IMR-90 (cell line): Measurements from ENCODE around the gene MAP7. TPM values are rescaled to one million over a fixed set of nuclear protein-coding genes. Genes with fewer than 3 reads are reported as not detected.

Experiments used
- ATAC-seq: fragments of 200-7000 bp; cut with Tn5 transposase; 2 replicates; pipeline ENCODE4 v1.9.1; 2020; ENCODE audit warnings: low read depth, mild to moderate bottlenecking, moderate library complexity
- BruUV-seq: library from RNA; stranded (reverse); fragments of 400-500 nt; replicated peaks from 2 replicates; lab custom pipeline; 2021; lab: Mats Ljungman, UMichigan
- CTCF ChIA-PET: fragments of 300-600 bp; formaldehyde crosslinking; extraction: SDS; loops from one replicate; lab custom pipeline; 2021; ENCODE audit warnings: antibody characterized with exemption; lab: Yijun Ruan, JAX
- POLR2A ChIA-PET: fragments of 300-600 bp; sonication (Branson Sonifier 250); formaldehyde crosslinking; loops from one replicate; lab custom pipeline; 2022; ENCODE audit warnings: antibody characterized with exemption; ENCODE audit not compliant: unreplicated experiment; lab: Charles Lee
- DNase-seq: peaks from one replicate; pipeline ENCODE4 v3.0.0; 2013
- H2AFZ ChIP-seq: replicated peaks from 2 replicates; pipeline ENCODE3; 2013; ENCODE audit warnings: low read length, mild to moderate bottlenecking; ENCODE audit not compliant: poor library complexity
- H2AK5ac ChIP-seq: 2 replicates; pipeline ENCODE4 v1.6.1; 2013; ENCODE audit warnings: low read depth, low read length, inconsistent platforms
- H2AK9ac ChIP-seq: replicated peaks from 2 replicates; pipeline ENCODE3; 2013; ENCODE audit warnings: mild to moderate bottlenecking, low read depth, low read length, moderate library complexity; ENCODE audit not compliant: poor library complexity
- H2BK120ac ChIP-seq: 2 replicates; pipeline ENCODE4 v1.6.1; 2013; ENCODE audit warnings: low read depth, low read length, inconsistent platforms
- H2BK15ac ChIP-seq: 3 replicates; pipeline ENCODE4 v1.6.1; 2013; ENCODE audit warnings: low read depth, low read length, inconsistent platforms
- H2BK20ac ChIP-seq: 2 replicates; pipeline ENCODE4 v1.6.1; 2013; ENCODE audit warnings: low read depth, mild to moderate bottlenecking, inconsistent platforms, low read length, moderate library complexity
- H2BK5ac ChIP-seq: 2 replicates; pipeline ENCODE4 v1.6.1; 2013; ENCODE audit warnings: mild to moderate bottlenecking, low read depth, low read length, inconsistent platforms; ENCODE audit not compliant: poor library complexity, severe bottlenecking
- H3K14ac ChIP-seq: replicated peaks from 2 replicates; pipeline ENCODE4 v1.6.1; 2013; ENCODE audit warnings: low read depth, low read length, inconsistent platforms
- H3K18ac ChIP-seq: 2 replicates; pipeline ENCODE4 v1.6.1; 2013; ENCODE audit warnings: low read depth, low read length, control low read depth
- H3K23ac ChIP-seq: 2 replicates; pipeline ENCODE4 v1.6.1; 2013; ENCODE audit warnings: low read depth, low read length, inconsistent platforms
- H3K27ac ChIP-seq: 2 replicates; pipeline ENCODE4 v1.5.1; 2013; ENCODE audit warnings: mild to moderate bottlenecking, control low read depth, low read length; ENCODE audit not compliant: insufficient read depth
- H3K27me3 ChIP-seq: 2 replicates; pipeline ENCODE4 v1.6.1; 2013; ENCODE audit warnings: low read length; ENCODE audit not compliant: control insufficient read depth, insufficient read depth
- H3K36me3 ChIP-seq: 2 replicates; pipeline ENCODE4 v1.6.1; 2013; ENCODE audit warnings: low read length, mixed read lengths; ENCODE audit not compliant: control insufficient read depth, insufficient read depth
- H3K4ac ChIP-seq: 2 replicates; pipeline ENCODE4 v1.6.1; 2013; ENCODE audit warnings: low read depth, low read length, inconsistent platforms
- H3K4me1 ChIP-seq: 2 replicates; pipeline ENCODE4 v1.6.1; 2013; ENCODE audit warnings: low read length, mixed read lengths; ENCODE audit not compliant: control insufficient read depth, insufficient read depth
- H3K4me2 ChIP-seq: 2 replicates; pipeline ENCODE4 v1.6.1; 2013; ENCODE audit warnings: low read depth, mild to moderate bottlenecking, control low read depth, low read length, moderate library complexity
- H3K4me3 ChIP-seq: 2 replicates; pipeline ENCODE4 v1.5.1; 2013; ENCODE audit warnings: low read depth, mild to moderate bottlenecking, control low read depth, low read length, moderate library complexity; ENCODE audit not compliant: insufficient read depth
- H3K56ac ChIP-seq: 2 replicates; pipeline ENCODE4 v1.6.1; 2013; ENCODE audit warnings: low read length, inconsistent platforms; ENCODE audit not compliant: insufficient read depth; ENCODE audit errors: extremely low read depth
- H3K79me1 ChIP-seq, 2 experiments: 2 replicates each; pipeline ENCODE4 v1.6.1; 2013; ENCODE audit warnings: low read length in 2 of 2, inconsistent platforms in 1 of 2, low read depth in 1 of 2
- H3K9ac ChIP-seq: 2 replicates; pipeline ENCODE4 v1.6.1; 2013; ENCODE audit warnings: low read depth, low read length, control low read depth
- H3K9me1 ChIP-seq: 2 replicates; pipeline ENCODE4 v1.6.1; 2013; ENCODE audit warnings: low read length, inconsistent platforms; ENCODE audit not compliant: insufficient read depth
- H3K9me3 ChIP-seq: 2 replicates; pipeline ENCODE4 v1.6.1; 2013; ENCODE audit warnings: low read length; ENCODE audit not compliant: control insufficient read depth, insufficient read depth
- H4K20me1 ChIP-seq: 2 replicates; pipeline ENCODE4 v1.6.1; 2013; ENCODE audit warnings: low read length, inconsistent platforms; ENCODE audit not compliant: insufficient read depth
- H4K5ac ChIP-seq: 2 replicates; pipeline ENCODE4 v1.6.1; 2013; ENCODE audit warnings: mild to moderate bottlenecking, low read depth, low read length, control low read depth
- H4K8ac ChIP-seq, 2 experiments: 2 replicates each; pipeline ENCODE4 v1.6.1; 2013; ENCODE audit warnings: low read depth in 2 of 2, low read length in 2 of 2, control low read depth in 1 of 2, inconsistent platforms in 1 of 2
- H4K91ac ChIP-seq: 2 replicates; pipeline ENCODE4 v1.6.1; 2013; ENCODE audit warnings: low read depth, low read length, inconsistent platforms; ENCODE audit not compliant: insufficient read depth
- BHLHE40 ChIP-seq: fragments of 150-350 bp; IDR thresholded peaks from 2 replicates; pipeline ENCODE4 v1.6.1; 2016; ENCODE audit warnings: mild to moderate bottlenecking, low read depth, low read length
- CTCF ChIP-seq: conservative IDR thresholded peaks from 2 replicates; pipeline ENCODE4 v1.5.1; 2012; ENCODE audit warnings: mild to moderate bottlenecking, low read depth, low read length, improper control_type of control experiment
- ELK1 ChIP-seq: fragments of 150-350 bp; IDR thresholded peaks from 2 replicates; pipeline ENCODE4 v1.6.1; 2016; ENCODE audit warnings: low read depth, mild to moderate bottlenecking, low read length, moderate library complexity, borderline replicate concordance
- MAFK ChIP-seq: IDR thresholded peaks from 2 replicates; pipeline ENCODE4 v1.6.1; 2012; ENCODE audit warnings: low read depth, low read length, improper control_type of control experiment
- MAZ ChIP-seq: IDR thresholded peaks from 2 replicates; pipeline ENCODE4 v1.6.1; 2012; ENCODE audit warnings: low read depth, mild to moderate bottlenecking, low read length, improper control_type of control experiment, moderate library complexity, borderline replicate concordance
- NFE2L2 ChIP-seq: fragments of 150-350 bp; IDR thresholded peaks from 2 replicates; pipeline ENCODE4 v1.6.1; 2016; ENCODE audit warnings: low read depth, mild to moderate bottlenecking, low read length
- RFX5 ChIP-seq: IDR thresholded peaks from 2 replicates; pipeline ENCODE4 v1.8.0; 2012; ENCODE audit warnings: low read depth, mild to moderate bottlenecking, low read length, moderate library complexity
- SMC3 ChIP-seq: fragments of 150-350 bp; IDR thresholded peaks from 2 replicates; pipeline ENCODE4 v1.6.1; 2016; ENCODE audit warnings: low read depth, mild to moderate bottlenecking, antibody characterized with exemption, low read length, moderate library complexity
- USF2 ChIP-seq: fragments of 150-350 bp; IDR thresholded peaks from 2 replicates; pipeline ENCODE4 v1.6.1; 2017; ENCODE audit warnings: mild to moderate bottlenecking, antibody characterized with exemption, low read length, low read depth
- WGBS, 2 experiments: methylation state at CpG; one replicate each; pipeline versions ENCODE4 v1.1.5 to v1.1.7; 2013; ENCODE audit warnings: missing lambda C conversion rate in 2 of 2; ENCODE audit not compliant: insufficient read length in 1 of 2; ENCODE audit errors: extremely low coverage in 2 of 2; 5-methylcytosine and 5-hydroxymethylcytosine counted together
- dilution Hi-C: fragments of 300-500 bp; cut with HindIII; formaldehyde crosslinking; loops from one replicate; pipeline ENCODE4 v1.14.3; 2018; ENCODE audit warnings: low sequenced_read_pairs; ENCODE audit not compliant: unreplicated experiment
- in situ Hi-C: fragments of 300-500 bp; cut with MboI; formaldehyde crosslinking; loops from 3 replicates; pipeline ENCODE4 v1.14.3; 2019; ENCODE audit warnings: low sequenced_read_pairs, inconsistent platforms, mixed read lengths
- intact Hi-C: fragments of 100-400 bp; cut with micrococcal nuclease; formaldehyde crosslinking; loops from 2 replicates; pipeline ENCODE4 v1.10.0; 2022
- polyA plus RNA-seq, 3 experiments: library from polyadenylated mRNA; depleted of rRNA; stranded (reverse); fragments of >200 nt; gene quantifications; 2 replicates each; pipeline ENCODE4 v1.2.3, GENCODE V29; 2012; ENCODE audit warnings: low replicate concordance in 1 of 3
- total RNA-seq: library from RNA; depleted of rRNA; stranded (reverse); fragments of >200 nt; gene quantifications from 2 replicates; pipeline ENCODE4 v1.2.3, GENCODE V29; 2012

MAP7 gene
- total and polyA plus RNA-seq, 2 of the 4 experiments (the other 2 are of a cell fraction) = 0.19 to 0.36 TPM

GRCh38 chr6:136527831-136528230 is 22.4 kb downstream of the MAP7 start:
- in situ Hi-C loops (loop anchor here (25.0 kb wide), 1 partner anchor 1066 kb away; no protein-coding TSS in a partner anchor), intact Hi-C loops (no loop called here), dilution Hi-C loops (no loop called here)
- Histone ChIP-seq H3K4me2 (no peak overlapping the region), H3K9ac (no peak overlapping the region), H3K14ac (no peak overlapping the region), H2AK5ac (no peak overlapping the region), H3K27ac (no peak overlapping the region), H3K79me1 (no peaks in the 10 kb centered on the region), H3K18ac (no peak overlapping the region), H3K9me3 (no peaks in the 10 kb centered on the region), H2BK20ac (no peak overlapping the region), H2AK9ac (no peak overlapping the region), H2BK120ac (no peak overlapping the region), H4K5ac (no peak overlapping the region), H3K27me3 (peaks cover 11% of the 10 kb centered on the region), H3K36me3 (no peaks in the 10 kb centered on the region), H4K20me1 (no peaks in the 10 kb centered on the region), H3K56ac (no peak overlapping the region), H2BK15ac (no peak overlapping the region), H3K9me1 (no peaks in the 10 kb centered on the region), H4K91ac (no peak overlapping the region), H3K23ac (no peak overlapping the region), H4K8ac (no peak overlapping the region), H2AFZ (no peak overlapping the region), H3K4me1 (no peaks in the 10 kb centered on the region; the same call in 1 of the 2 replicates), H3K4me3 (no peak overlapping the region), H2BK5ac (no peak overlapping the region), H3K4ac (no peak overlapping the region)
- DNase-seq (no peak), ATAC-seq (no peak)
- ChIA-PET POLR2A (no interaction called here), CTCF (interaction anchor here (1.0 kb wide), 1 partner anchor 131 kb away, joined by 4 read pairs; no protein-coding TSS in a partner anchor)
- no CpG with 5 or more reads among the region's 6 CpGs for WGBS, 2 experiments
- BruUV-seq = no TSS peak
- TF ChIP-seq MAFK (no peak), USF2 (no peak), MAZ (no peak), BHLHE40 (no peak), CTCF (no peak), ELK1 (no peak), SMC3 (no peak), RFX5 (no peak), NFE2L2 (no peak)
